WI38 (cell line): ENCODE measurements around the gene TMEM217.
A peak's percentile ranks its signal among the peaks of the same experiment; 100 is the strongest.

Source experiments
- H3K4me3 ChIP-seq: 2 replicates; pipeline ENCODE4 v1.5.1; 2011; ENCODE audit warnings: low read depth, mild to moderate bottlenecking, control low read depth, low read length
- CTCF ChIP-seq: IDR thresholded peaks from 2 replicates; pipeline ENCODE4 v1.5.1; 2012; ENCODE audit warnings: low read depth, mild to moderate bottlenecking, control low read depth, low read length

The TMEM217 gene

GRCh38 chr6:37243131-37243815 is 14.7 kb downstream of the TMEM217 start:
- peak overlapping the region; percentile 10; the same call in 1 of the 2 replicates for H3K4me3 ChIP-seq
- TF ChIP-seq CTCF: no peak

GRCh38 chr6:37242429-37243052 is 15.4 kb downstream of the TMEM217 start:
- no peak for TF ChIP-seq CTCF
- no peak overlapping the region for H3K4me3 ChIP-seq

GRCh38 chr6:37241775-37242428 is 16.0 kb downstream of the TMEM217 start:
- H3K4me3 ChIP-seq: peak overlapping the region; percentile 24; the same call in 1 of the 2 replicates
- TF ChIP-seq CTCF: no peak

- TF ChIP-seq CTCF: no peak
- no peak overlapping the region for H3K4me3 ChIP-seq
These were observed 16.8 kb downstream of the TMEM217 start for GRCh38 chr6:37241131-37241530.

GRCh38 chr6:37239950-37240713 is 17.8 kb downstream of the TMEM217 start:
- no peak overlapping the region for H3K4me3 ChIP-seq
- no peak for TF ChIP-seq CTCF

- no peak overlapping the region for H3K4me3 ChIP-seq
- no peak for TF ChIP-seq CTCF
These were observed 18.4 kb downstream of the TMEM217 start for GRCh38 chr6:37239526-37239925.
